Measurements from ENCODE around the gene ALK. TPM values are rescaled to one million over a fixed set of nuclear protein-coding genes. Genes with fewer than 3 reads are reported as not detected.

ALK gene
- total and polyA plus RNA-seq, 2 experiments from 2014 or later = 0.35 TPM; not detected in 1

DNA sequence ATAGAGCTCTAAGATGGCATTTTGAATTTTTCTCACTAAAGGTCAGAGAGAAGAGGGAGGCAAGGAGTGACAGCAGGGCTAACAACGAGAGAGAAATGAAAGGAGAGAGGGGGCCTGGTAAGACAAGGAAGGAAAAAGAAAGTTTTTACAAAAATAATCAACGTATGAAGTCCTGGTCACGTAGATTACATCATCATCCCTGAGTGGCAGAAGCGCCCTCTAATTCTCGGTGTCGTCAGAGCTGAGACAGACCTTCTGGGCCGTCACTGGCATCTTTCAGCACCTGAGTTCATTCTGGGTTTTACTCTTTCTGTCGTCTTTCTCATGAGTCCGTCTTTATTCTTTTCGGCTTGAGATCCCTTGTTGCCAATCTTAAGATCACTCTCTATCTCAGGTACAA lies 329.8 kb downstream of the ALK start:
- DNase-seq (ENCODE audit: low spot score) = no peak
- H3K4me3 Mint-ChIP-seq = no peak overlapping the region
- H3K4me3 ChIP-seq = no peak overlapping the region
- H4K20me1 ChIP-seq (replicated peaks; ENCODE audit: insufficient read depth) = no peaks in the 10 kb centered on the region
- H3K27me3 Mint-ChIP-seq (ENCODE audit: insufficient read depth, low read depth, poor library complexity) = peaks cover 2% of the 10 kb centered on the region
- H3K4me1 Mint-ChIP-seq = peaks cover 15% of the 10 kb centered on the region
- H3K9me2 ChIP-seq (ENCODE audit: insufficient read depth) = no peaks in the 10 kb centered on the region
- no peak overlapping the region for H3K27ac Mint-ChIP-seq
- no peaks in the 10 kb centered on the region for H3K27me3 ChIP-seq (ENCODE audit: insufficient read depth)
- no peaks in the 10 kb centered on the region for H3K36me3 Mint-ChIP-seq (ENCODE audit: low read depth)
- no peak overlapping the region for H3K4me2 ChIP-seq
- TF ChIP-seq, protein P1, sequence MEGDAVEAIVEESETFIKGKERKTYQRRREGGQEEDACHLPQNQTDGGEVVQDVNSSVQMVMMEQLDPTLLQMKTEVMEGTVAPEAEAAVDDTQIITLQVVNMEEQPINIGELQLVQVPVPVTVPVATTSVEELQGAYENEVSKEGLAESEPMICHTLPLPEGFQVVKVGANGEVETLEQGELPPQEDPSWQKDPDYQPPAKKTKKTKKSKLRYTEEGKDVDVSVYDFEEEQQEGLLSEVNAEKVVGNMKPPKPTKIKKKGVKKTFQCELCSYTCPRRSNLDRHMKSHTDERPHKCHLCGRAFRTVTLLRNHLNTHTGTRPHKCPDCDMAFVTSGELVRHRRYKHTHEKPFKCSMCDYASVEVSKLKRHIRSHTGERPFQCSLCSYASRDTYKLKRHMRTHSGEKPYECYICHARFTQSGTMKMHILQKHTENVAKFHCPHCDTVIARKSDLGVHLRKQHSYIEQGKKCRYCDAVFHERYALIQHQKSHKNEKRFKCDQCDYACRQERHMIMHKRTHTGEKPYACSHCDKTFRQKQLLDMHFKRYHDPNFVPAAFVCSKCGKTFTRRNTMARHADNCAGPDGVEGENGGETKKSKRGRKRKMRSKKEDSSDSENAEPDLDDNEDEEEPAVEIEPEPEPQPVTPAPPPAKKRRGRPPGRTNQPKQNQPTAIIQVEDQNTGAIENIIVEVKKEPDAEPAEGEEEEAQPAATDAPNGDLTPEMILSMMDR (conservative IDR thresholded peaks at IDR 0.05; ENCODE audit: low read depth in 2 of 2) = no peak
- TF ChIP-seq NANOG (IDR thresholded peaks at IDR 0.05; ENCODE audit: borderline replicate concordance) (no peak), POLR2AphosphoS5 (IDR thresholded peaks at IDR 0.05; ENCODE audit: low read depth) (no peak), CREB1 (CRISPR knock-in tag; IDR thresholded peaks at IDR 0.05; ENCODE audit: low read depth) (no peak), EZH2phosphoT487 (IDR thresholded peaks at IDR 0.05; ENCODE audit: unreplicated experiment) (no peak), ZNF331 (CRISPR knock-in tag; IDR thresholded peaks at IDR 0.05; ENCODE audit: low read depth) (no peak), STAT1 (IDR thresholded peaks at IDR 0.05; ENCODE audit: unreplicated experiment) (no peak), EZH2 (IDR thresholded peaks at IDR 0.05; ENCODE audit: low read depth, unreplicated experiment) (no peak), JUNB (IDR thresholded peaks at IDR 0.05; ENCODE audit: unreplicated experiment) (no peak), ZNF114 (CRISPR knock-in tag; IDR thresholded peaks at IDR 0.05) (no peak)
- TF ChIP-seq, protein P2, sequence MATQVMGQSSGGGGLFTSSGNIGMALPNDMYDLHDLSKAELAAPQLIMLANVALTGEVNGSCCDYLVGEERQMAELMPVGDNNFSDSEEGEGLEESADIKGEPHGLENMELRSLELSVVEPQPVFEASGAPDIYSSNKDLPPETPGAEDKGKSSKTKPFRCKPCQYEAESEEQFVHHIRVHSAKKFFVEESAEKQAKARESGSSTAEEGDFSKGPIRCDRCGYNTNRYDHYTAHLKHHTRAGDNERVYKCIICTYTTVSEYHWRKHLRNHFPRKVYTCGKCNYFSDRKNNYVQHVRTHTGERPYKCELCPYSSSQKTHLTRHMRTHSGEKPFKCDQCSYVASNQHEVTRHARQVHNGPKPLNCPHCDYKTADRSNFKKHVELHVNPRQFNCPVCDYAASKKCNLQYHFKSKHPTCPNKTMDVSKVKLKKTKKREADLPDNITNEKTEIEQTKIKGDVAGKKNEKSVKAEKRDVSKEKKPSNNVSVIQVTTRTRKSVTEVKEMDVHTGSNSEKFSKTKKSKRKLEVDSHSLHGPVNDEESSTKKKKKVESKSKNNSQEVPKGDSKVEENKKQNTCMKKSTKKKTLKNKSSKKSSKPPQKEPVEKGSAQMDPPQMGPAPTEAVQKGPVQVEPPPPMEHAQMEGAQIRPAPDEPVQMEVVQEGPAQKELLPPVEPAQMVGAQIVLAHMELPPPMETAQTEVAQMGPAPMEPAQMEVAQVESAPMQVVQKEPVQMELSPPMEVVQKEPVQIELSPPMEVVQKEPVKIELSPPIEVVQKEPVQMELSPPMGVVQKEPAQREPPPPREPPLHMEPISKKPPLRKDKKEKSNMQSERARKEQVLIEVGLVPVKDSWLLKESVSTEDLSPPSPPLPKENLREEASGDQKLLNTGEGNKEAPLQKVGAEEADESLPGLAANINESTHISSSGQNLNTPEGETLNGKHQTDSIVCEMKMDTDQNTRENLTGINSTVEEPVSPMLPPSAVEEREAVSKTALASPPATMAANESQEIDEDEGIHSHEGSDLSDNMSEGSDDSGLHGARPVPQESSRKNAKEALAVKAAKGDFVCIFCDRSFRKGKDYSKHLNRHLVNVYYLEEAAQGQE (IDR thresholded peaks at IDR 0.05; ENCODE audit: unreplicated experiment) = no peak
- TF ChIP-seq, protein P3, sequence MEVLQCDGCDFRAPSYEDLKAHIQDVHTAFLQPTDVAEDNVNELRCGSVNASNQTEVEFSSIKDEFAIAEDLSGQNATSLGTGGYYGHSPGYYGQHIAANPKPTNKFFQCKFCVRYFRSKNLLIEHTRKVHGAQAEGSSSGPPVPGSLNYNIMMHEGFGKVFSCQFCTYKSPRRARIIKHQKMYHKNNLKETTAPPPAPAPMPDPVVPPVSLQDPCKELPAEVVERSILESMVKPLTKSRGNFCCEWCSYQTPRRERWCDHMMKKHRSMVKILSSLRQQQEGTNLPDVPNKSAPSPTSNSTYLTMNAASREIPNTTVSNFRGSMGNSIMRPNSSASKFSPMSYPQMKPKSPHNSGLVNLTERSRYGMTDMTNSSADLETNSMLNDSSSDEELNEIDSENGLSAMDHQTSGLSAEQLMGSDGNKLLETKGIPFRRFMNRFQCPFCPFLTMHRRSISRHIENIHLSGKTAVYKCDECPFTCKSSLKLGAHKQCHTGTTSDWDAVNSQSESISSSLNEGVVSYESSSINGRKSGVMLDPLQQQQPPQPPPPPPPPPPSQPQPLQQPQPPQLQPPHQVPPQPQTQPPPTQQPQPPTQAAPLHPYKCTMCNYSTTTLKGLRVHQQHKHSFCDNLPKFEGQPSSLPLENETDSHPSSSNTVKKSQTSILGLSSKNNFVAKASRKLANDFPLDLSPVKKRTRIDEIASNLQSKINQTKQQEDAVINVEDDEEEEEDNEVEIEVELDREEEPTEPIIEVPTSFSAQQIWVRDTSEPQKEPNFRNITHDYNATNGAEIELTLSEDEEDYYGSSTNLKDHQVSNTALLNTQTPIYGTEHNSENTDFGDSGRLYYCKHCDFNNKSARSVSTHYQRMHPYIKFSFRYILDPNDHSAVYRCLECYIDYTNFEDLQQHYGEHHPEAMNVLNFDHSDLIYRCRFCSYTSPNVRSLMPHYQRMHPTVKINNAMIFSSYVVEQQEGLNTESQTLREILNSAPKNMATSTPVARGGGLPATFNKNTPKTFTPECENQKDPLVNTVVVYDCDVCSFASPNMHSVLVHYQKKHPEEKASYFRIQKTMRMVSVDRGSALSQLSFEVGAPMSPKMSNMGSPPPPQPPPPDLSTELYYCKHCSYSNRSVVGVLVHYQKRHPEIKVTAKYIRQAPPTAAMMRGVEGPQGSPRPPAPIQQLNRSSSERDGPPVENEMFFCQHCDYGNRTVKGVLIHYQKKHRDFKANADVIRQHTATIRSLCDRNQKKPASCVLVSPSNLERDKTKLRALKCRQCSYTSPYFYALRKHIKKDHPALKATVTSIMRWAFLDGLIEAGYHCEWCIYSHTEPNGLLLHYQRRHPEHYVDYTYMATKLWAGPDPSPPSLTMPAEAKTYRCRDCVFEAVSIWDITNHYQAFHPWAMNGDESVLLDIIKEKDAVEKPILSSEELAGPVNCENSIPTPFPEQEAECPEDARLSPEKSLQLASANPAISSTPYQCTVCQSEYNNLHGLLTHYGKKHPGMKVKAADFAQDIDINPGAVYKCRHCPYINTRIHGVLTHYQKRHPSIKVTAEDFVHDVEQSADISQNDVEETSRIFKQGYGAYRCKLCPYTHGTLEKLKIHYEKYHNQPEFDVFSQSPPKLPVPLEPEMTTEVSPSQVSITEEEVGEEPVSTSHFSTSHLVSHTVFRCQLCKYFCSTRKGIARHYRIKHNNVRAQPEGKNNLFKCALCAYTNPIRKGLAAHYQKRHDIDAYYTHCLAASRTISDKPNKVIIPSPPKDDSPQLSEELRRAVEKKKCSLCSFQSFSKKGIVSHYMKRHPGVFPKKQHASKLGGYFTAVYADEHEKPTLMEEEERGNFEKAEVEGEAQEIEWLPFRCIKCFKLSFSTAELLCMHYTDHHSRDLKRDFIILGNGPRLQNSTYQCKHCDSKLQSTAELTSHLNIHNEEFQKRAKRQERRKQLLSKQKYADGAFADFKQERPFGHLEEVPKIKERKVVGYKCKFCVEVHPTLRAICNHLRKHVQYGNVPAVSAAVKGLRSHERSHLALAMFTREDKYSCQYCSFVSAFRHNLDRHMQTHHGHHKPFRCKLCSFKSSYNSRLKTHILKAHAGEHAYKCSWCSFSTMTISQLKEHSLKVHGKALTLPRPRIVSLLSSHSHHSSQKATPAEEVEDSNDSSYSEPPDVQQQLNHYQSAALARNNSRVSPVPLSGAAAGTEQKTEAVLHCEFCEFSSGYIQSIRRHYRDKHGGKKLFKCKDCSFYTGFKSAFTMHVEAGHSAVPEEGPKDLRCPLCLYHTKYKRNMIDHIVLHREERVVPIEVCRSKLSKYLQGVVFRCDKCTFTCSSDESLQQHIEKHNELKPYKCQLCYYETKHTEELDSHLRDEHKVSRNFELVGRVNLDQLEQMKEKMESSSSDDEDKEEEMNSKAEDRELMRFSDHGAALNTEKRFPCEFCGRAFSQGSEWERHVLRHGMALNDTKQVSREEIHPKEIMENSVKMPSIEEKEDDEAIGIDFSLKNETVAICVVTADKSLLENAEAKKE (CRISPR knock-in tag; IDR thresholded peaks at IDR 0.05) = no peak
- ATAC-seq = no peak
- no peaks in the 10 kb centered on the region for H3F3A ChIP-seq (replicated peaks; ENCODE audit: low read depth)
- peak overlapping the region; percentile 65; the same call in 1 of the 2 replicates for H2AFZ ChIP-seq
- H3K36me3 ChIP-seq (ENCODE audit: insufficient read depth) = no peaks in the 10 kb centered on the region
- H3K79me2 ChIP-seq (replicated peaks; ENCODE audit: insufficient read depth) = no peaks in the 10 kb centered on the region
- peaks cover 10% of the 10 kb centered on the region for H3K4me1 ChIP-seq (ENCODE audit: insufficient read depth)
- no peak overlapping the region for H3K27ac ChIP-seq (ENCODE audit: low read depth)
- H3K9me3 Mint-ChIP-seq = no peaks in the 10 kb centered on the region
